ENCODE results near the gene FSTL5. TPM values are rescaled to one million over a fixed set of nuclear protein-coding genes. Genes with fewer than 3 reads are reported as not detected.

The FSTL5 gene
- total and polyA plus RNA-seq, 2 of the 8 experiments (the other 6 are each of a cell fraction or from before 2014, with no cell fraction given) = 0.09 to 0.32 TPM

- Histone ChIP-seq H3K9ac (replicated peaks in 1 of 4; ENCODE audit: extremely low read depth in 1 of 4, low read depth in 3 of 4, low read length in 3 of 4) (no peak overlapping the region), H2BK5ac (ENCODE audit: low read depth, low read length) (no peak overlapping the region), H3K23me2 (ENCODE audit: low read depth, low read length) (no peaks in the 10 kb centered on the region), H3K27me3 (replicated peaks in 1 of 4; ENCODE audit: control insufficient read depth in 3 of 4, extremely low read depth in 1 of 4, insufficient read depth in 3 of 4, low read length in 3 of 4) (no peaks in the 10 kb centered on the region), H2AK5ac (ENCODE audit: low read depth, low read length) (no peak overlapping the region), H2BK12ac (ENCODE audit: low read depth, low read length) (no peak overlapping the region), H4K8ac (ENCODE audit: extremely low read depth, insufficient read depth, low read length) (no peak overlapping the region), H3K79me2 (ENCODE audit: control insufficient read depth in 1 of 2, insufficient read depth in 2 of 2, low read length in 2 of 2) (no peaks in the 10 kb centered on the region), H3K4ac (replicated peaks; ENCODE audit: insufficient read length, low read depth, low read length) (no peak overlapping the region), H3K27ac (ENCODE audit: low read depth, low read length) (no peak overlapping the region), H3K4me3 (ENCODE audit: extremely low read depth in 1 of 4, insufficient read depth in 2 of 4, low read depth in 3 of 4, low read length in 4 of 4) (no peak overlapping the region), H3K56ac (replicated peaks; ENCODE audit: insufficient read length, low read depth, low read length) (no peak overlapping the region), H3K79me1 (ENCODE audit: low read depth, low read length) (no peaks in the 10 kb centered on the region), H4K5ac (ENCODE audit: insufficient read length, low read depth, low read length) (no peak overlapping the region), H3K4me1 (replicated peaks in 1 of 4; ENCODE audit: control insufficient read depth in 3 of 4, insufficient read depth in 4 of 4, low read length in 3 of 4) (no peaks in the 10 kb centered on the region), H3K14ac (ENCODE audit: insufficient read length) (no peak overlapping the region), H3K9me3 (ENCODE audit: insufficient read depth in 2 of 2, low read depth in 1 of 2, low read length in 1 of 2) (no peaks in the 10 kb centered on the region), H3K23ac (ENCODE audit: insufficient read length) (no peak overlapping the region), H2BK15ac (ENCODE audit: low read length) (no peak overlapping the region), H3K18ac (ENCODE audit: extremely low read depth, low read length) (no peak overlapping the region), H4K91ac (replicated peaks; ENCODE audit: insufficient read length, low read length) (no peak overlapping the region), H2AFZ (ENCODE audit: low read length) (no peak overlapping the region), H4K20me1 (replicated peaks in 1 of 2; ENCODE audit: control insufficient read depth in 1 of 2, insufficient read depth in 2 of 2, low read length in 2 of 2) (no peaks in the 10 kb centered on the region), H2BK120ac (replicated peaks; ENCODE audit: low read depth, low read length) (no peak overlapping the region), H2BK20ac (ENCODE audit: low read length) (no peak overlapping the region), H3K4me2 (ENCODE audit: insufficient read depth in 1 of 2, low read depth in 2 of 2, low read length in 2 of 2) (no peak overlapping the region), H3K36me3 (ENCODE audit: control insufficient read depth in 2 of 4, insufficient read depth in 4 of 4, low read length in 3 of 4) (no peaks in the 10 kb centered on the region)
- FAIRE-seq (no peak), DNase-seq (ENCODE audit: low read depth in 1 of 2, low spot score in 2 of 2) (no peak)
- ChIA-PET CTCF (ENCODE audit: partially characterized antibody) (interaction anchor here (0.8 kb wide), 1 partner anchor 23 kb away, joined by 3 read pairs; no protein-coding TSS in a partner anchor), POLR2A (ENCODE audit: partially characterized antibody) (no interaction called here)
- WGBS, 2 experiments (ENCODE audit: extremely low coverage in 1 of 2, insufficient coverage in 1 of 2, insufficient read length in 1 of 2, insufficient replicate concordance in 2 of 2, low coverage in 1 of 2, low lambda C conversion rate in 2 of 2, missing lambda C conversion rate in 1 of 2) = 95% methylated on average over 6 of the region's 6 CpGs; no CpG with 5 or more reads in 1 of the 2 experiments
- TF ChIP-seq SAP30 (IDR thresholded peaks at IDR 0.05; ENCODE audit: insufficient read depth, insufficient replicate concordance, low read length) = no peak
- TF ChIP-seq FOSL1 (IDR thresholded peaks at IDR 0.05; ENCODE audit: insufficient read depth, low read depth, low read length) = no peak
- no peak for TF ChIP-seq RAD21 (IDR thresholded peaks at IDR 0.05 in 1 of 2, conservative IDR thresholded peaks at IDR 0.05 in 1 of 2; ENCODE audit: low read depth in 2 of 2, low read length in 2 of 2)
- TF ChIP-seq CHD1 (IDR thresholded peaks at IDR 0.05; ENCODE audit: low read depth, low read length) = no peak
- no peak for TF ChIP-seq JUN (IDR thresholded peaks at IDR 0.05; ENCODE audit: low read depth, low read length)
- no peak for TF ChIP-seq TAF1 (IDR thresholded peaks at IDR 0.05; ENCODE audit: low read depth, low read length)
- no peak for TF ChIP-seq SP1 (IDR thresholded peaks at IDR 0.05; ENCODE audit: low read depth, low read length)
- TF ChIP-seq KDM4A (IDR thresholded peaks at IDR 0.05; ENCODE audit: low read depth, low read length, severe bottlenecking) = no peak
- TF ChIP-seq CHD2 (IDR thresholded peaks at IDR 0.05; ENCODE audit: low read length) = no peak
- no peak for TF ChIP-seq SUZ12 (IDR thresholded peaks at IDR 0.05; ENCODE audit: low read length)
- TF ChIP-seq USF2 (IDR thresholded peaks at IDR 0.05; ENCODE audit: low read length) = no peak
- no peak for TF ChIP-seq POU5F1 (IDR thresholded peaks at IDR 0.05; ENCODE audit: low read depth, low read length)
- TF ChIP-seq MAFK (IDR thresholded peaks at IDR 0.05; ENCODE audit: low read depth, low read length) = no peak
These were observed 500.0 kb downstream of the FSTL5 start for GRCh38 chr4:161663844-161664243.

All from H1 (cell line).